ENCODE data around the gene SYNGAP1. TPM values are rescaled to one million over a fixed set of nuclear protein-coding genes. Genes with fewer than 3 reads are reported as not detected.
"Not testable (repeated sequence)": the region's sequence is repeated elsewhere in the genome, so short reads cannot be mapped to it uniquely, and the experiment has no call there.

Gene SYNGAP1
- total RNA-seq, 1 donor from 2014 or later: 14.1 TPM

- Histone ChIP-seq H3K9ac (no peak overlapping the region), H3K27ac (no peak overlapping the region), H3K4me3 (no peak overlapping the region), H3K4me1 (no peaks in the 10 kb centered on the region), H3F3A (ENCODE audit: low read depth) (no peaks in the 10 kb centered on the region), H3K36me3 (no peaks in the 10 kb centered on the region), H3K4me2 (no peak overlapping the region), H3K27me3 (no peaks in the 10 kb centered on the region), H2AFZ (replicated peaks) (no peak overlapping the region), H3K79me2 (ENCODE audit: low read depth) (no peaks in the 10 kb centered on the region), H4K20me1 (ENCODE audit: low read depth) (no peaks in the 10 kb centered on the region), H3K9me3 (ENCODE audit: low read depth) (no peaks in the 10 kb centered on the region)
- Mint-ChIP-seq H3K4me3 (no peak overlapping the region), H3K36me3 (no peaks in the 10 kb centered on the region), H3K9me3 (no peaks in the 10 kb centered on the region), H3K27ac (no peak overlapping the region), H3K4me1 (peaks cover 3% of the 10 kb centered on the region), H3K27me3 (ENCODE audit: insufficient read depth, low read depth) (no peaks in the 10 kb centered on the region)
- TF ChIP-seq, protein P1, sequence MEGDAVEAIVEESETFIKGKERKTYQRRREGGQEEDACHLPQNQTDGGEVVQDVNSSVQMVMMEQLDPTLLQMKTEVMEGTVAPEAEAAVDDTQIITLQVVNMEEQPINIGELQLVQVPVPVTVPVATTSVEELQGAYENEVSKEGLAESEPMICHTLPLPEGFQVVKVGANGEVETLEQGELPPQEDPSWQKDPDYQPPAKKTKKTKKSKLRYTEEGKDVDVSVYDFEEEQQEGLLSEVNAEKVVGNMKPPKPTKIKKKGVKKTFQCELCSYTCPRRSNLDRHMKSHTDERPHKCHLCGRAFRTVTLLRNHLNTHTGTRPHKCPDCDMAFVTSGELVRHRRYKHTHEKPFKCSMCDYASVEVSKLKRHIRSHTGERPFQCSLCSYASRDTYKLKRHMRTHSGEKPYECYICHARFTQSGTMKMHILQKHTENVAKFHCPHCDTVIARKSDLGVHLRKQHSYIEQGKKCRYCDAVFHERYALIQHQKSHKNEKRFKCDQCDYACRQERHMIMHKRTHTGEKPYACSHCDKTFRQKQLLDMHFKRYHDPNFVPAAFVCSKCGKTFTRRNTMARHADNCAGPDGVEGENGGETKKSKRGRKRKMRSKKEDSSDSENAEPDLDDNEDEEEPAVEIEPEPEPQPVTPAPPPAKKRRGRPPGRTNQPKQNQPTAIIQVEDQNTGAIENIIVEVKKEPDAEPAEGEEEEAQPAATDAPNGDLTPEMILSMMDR (IDR thresholded peaks at IDR 0.05): no peak
- TF ChIP-seq EZH2phosphoT487 (IDR thresholded peaks at IDR 0.05): no peak
- TF ChIP-seq EZH2 (IDR thresholded peaks at IDR 0.05): no peak
- no peak for DNase-seq (ENCODE audit: low spot score)
Observed at GRCh38 chr6:33481192-33481591, 61.3 kb downstream of the SYNGAP1 start.

DNA sequence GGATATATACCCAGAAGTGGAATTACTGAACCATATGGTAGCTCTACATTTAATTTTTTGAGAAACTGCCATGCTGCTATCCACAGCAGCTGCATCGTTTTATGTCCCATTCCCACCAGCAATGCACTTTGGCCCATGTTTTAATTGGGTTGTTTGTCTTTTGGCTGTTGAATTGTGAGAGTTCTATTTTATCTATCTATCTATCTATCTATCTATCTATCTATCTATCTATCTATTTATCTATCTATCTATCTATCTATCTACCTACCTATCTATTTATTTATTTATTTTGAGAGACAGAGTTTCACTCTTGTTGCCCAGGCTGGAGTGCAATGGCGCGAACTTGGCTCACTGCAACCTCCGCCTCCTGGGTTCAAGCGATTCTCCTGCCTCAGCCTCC is 62.8 kb downstream of the SYNGAP1 start:
- not testable (repeated sequence) for H3K9ac ChIP-seq; H3F3A ChIP-seq (ENCODE audit: low read depth); H3K27me3 Mint-ChIP-seq (ENCODE audit: insufficient read depth, low read depth); H3K4me3 ChIP-seq; H3K79me2 ChIP-seq (ENCODE audit: low read depth); H3K4me1 ChIP-seq; H2AFZ ChIP-seq (replicated peaks); H3K27ac ChIP-seq; H3K4me1 Mint-ChIP-seq; H3K4me3 Mint-ChIP-seq; H3K9me3 Mint-ChIP-seq; H3K4me2 ChIP-seq; H3K36me3 ChIP-seq; H4K20me1 ChIP-seq (ENCODE audit: low read depth); H3K27ac Mint-ChIP-seq; H3K36me3 Mint-ChIP-seq; DNase-seq (ENCODE audit: low spot score); H3K9me3 ChIP-seq (ENCODE audit: low read depth); H3K27me3 ChIP-seq

- Mint-ChIP-seq H3K27me3 (ENCODE audit: insufficient read depth, low read depth) (peaks cover 3% of the 10 kb centered on the region), H3K4me1 (no peaks in the 10 kb centered on the region), H3K4me3 (no peak overlapping the region), H3K36me3 (no peaks in the 10 kb centered on the region), H3K27ac (no peak overlapping the region), H3K9me3 (peaks cover 4% of the 10 kb centered on the region)
- Histone ChIP-seq H3F3A (ENCODE audit: low read depth) (no peaks in the 10 kb centered on the region), H3K4me3 (no peak overlapping the region), H2AFZ (replicated peaks) (no peak overlapping the region), H3K36me3 (no peaks in the 10 kb centered on the region), H3K9ac (no peak overlapping the region), H3K27me3 (no peaks in the 10 kb centered on the region), H4K20me1 (ENCODE audit: low read depth) (no peaks in the 10 kb centered on the region), H3K79me2 (ENCODE audit: low read depth) (no peaks in the 10 kb centered on the region), H3K4me1 (no peaks in the 10 kb centered on the region), H3K4me2 (no peak overlapping the region), H3K27ac (no peak overlapping the region), H3K9me3 (ENCODE audit: low read depth) (no peaks in the 10 kb centered on the region)
- TF ChIP-seq, protein P1 (IDR thresholded peaks at IDR 0.05): no peak
- TF ChIP-seq EZH2phosphoT487 (IDR thresholded peaks at IDR 0.05) (no peak), EZH2 (IDR thresholded peaks at IDR 0.05) (no peak)
- no peak for DNase-seq (ENCODE audit: low spot score)
Observed at GRCh38 chr6:33483678-33484077, 63.8 kb downstream of the SYNGAP1 start.

DNA sequence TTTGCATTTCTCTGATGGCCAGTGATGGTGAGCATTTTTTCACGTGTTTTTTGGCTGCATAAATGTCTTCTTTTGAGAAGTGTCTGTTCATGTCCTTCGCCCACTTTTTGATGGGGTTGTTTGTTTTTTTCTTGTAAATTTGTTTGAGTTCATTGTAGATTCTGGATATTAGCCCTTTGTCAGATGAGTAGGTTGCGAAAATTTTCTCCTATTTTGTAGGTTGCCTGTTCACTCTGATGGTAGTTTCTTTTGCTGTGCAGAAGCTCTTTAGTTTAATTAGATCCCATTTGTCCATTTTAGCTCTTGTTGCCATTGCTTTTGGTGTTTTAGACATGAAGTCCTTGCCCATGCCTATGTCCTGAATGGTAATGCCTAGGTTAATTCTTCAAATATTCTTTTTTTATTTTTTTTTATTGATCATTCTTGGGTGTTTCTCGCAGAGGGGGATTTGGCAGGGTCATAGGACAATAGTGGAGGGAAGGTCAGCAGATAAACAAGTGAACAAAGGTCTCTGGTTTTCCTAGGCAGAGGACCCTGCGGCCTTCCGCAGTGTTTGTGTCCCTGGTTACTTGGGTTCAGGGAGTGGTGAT is 64.9 kb downstream of the SYNGAP1 start:
- H4K20me1 ChIP-seq (ENCODE audit: low read depth); H3K4me1 ChIP-seq; H3K4me2 ChIP-seq; H3K4me3 ChIP-seq; H3K9me3 Mint-ChIP-seq; H3K4me3 Mint-ChIP-seq; H3K4me1 Mint-ChIP-seq; H3K36me3 ChIP-seq; H3K27ac ChIP-seq; H3K9ac ChIP-seq; H3F3A ChIP-seq (ENCODE audit: low read depth); H3K36me3 Mint-ChIP-seq; H3K27me3 Mint-ChIP-seq (ENCODE audit: insufficient read depth, low read depth); H3K27ac Mint-ChIP-seq; H3K9me3 ChIP-seq (ENCODE audit: low read depth); H3K79me2 ChIP-seq (ENCODE audit: low read depth); DNase-seq (ENCODE audit: low spot score); H2AFZ ChIP-seq (replicated peaks); H3K27me3 ChIP-seq: not testable (repeated sequence)

DNA sequence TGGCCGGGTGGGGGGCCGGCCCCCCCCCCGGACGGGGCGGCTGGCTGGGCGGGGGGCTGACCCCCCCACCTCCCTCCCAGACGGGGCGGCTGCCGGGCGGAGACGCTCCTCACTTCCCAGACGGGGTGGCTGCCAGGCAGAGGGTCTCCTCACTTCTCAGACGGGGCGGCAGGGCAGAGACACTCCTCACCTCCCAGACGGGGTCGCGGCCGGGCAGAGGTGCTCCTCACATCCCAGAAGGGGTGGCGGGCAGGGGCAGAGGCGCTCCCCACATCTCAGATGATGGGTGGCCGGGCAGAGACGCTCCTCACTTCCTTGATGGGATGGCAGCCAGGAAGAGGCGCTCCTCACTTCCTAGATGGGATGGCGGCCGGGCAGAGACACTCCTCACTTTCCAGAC is 65.8 kb downstream of the SYNGAP1 start:
- H3K4me3 Mint-ChIP-seq; H3K27me3 ChIP-seq; H3K79me2 ChIP-seq (ENCODE audit: low read depth); H3K4me3 ChIP-seq; H3K36me3 Mint-ChIP-seq; H3F3A ChIP-seq (ENCODE audit: low read depth); H3K4me1 Mint-ChIP-seq; H3K27ac Mint-ChIP-seq; H3K9me3 Mint-ChIP-seq; H3K9ac ChIP-seq; H3K27ac ChIP-seq; H3K9me3 ChIP-seq (ENCODE audit: low read depth); H3K4me2 ChIP-seq; H2AFZ ChIP-seq (replicated peaks); H4K20me1 ChIP-seq (ENCODE audit: low read depth); H3K27me3 Mint-ChIP-seq (ENCODE audit: insufficient read depth, low read depth); H3K36me3 ChIP-seq; DNase-seq (ENCODE audit: low spot score); H3K4me1 ChIP-seq: not testable (repeated sequence)
